Measurements from ENCODE around the gene CORO1C. TPM values are rescaled to one million over a fixed set of nuclear protein-coding genes. Genes with fewer than 3 reads are reported as not detected.

Gene CORO1C
- total RNA-seq, 4 donors from 2014 or later: 100 to 273 (median 154) TPM

DNA sequence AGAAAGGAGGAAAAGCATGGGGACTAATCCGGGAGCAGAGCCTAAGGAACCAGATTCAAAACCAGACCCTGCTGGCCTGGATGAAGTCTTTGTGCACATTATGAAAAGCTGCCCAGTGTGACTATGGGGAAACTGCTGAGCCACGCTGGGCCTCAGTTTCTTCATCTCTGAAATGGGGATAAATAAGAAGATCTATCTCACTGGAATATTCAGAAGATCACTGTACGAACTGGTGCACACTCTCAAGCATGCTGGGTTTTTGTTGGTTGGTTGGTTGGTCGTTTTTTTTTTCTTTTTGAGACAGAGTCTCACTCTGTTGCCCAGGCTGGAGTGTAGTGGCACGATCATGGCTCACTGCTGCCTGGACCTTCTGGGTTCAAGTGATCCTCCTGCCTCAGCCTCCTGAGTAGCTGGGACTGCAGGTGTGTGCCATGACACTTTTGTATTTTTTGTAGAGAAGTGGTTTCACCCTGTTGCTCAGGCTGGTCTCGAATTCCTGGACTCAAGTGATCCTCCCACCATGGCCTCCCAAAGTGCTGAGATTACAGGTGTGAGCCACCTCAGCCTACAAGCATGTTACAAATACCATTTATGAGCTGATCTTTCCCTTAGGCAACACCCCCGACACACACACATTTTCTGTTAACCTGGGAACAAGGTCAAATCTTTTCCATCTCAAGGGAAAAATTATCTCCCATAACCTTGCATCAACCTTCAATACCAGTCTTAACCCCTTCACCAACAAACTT, 33.4 kb upstream of the CORO1C start:
- DNase-seq (ENCODE audit: low spot score) (no peak), ATAC-seq (ENCODE audit: low FRiP score) (no peak)
- TF ChIP-seq, protein P1, sequence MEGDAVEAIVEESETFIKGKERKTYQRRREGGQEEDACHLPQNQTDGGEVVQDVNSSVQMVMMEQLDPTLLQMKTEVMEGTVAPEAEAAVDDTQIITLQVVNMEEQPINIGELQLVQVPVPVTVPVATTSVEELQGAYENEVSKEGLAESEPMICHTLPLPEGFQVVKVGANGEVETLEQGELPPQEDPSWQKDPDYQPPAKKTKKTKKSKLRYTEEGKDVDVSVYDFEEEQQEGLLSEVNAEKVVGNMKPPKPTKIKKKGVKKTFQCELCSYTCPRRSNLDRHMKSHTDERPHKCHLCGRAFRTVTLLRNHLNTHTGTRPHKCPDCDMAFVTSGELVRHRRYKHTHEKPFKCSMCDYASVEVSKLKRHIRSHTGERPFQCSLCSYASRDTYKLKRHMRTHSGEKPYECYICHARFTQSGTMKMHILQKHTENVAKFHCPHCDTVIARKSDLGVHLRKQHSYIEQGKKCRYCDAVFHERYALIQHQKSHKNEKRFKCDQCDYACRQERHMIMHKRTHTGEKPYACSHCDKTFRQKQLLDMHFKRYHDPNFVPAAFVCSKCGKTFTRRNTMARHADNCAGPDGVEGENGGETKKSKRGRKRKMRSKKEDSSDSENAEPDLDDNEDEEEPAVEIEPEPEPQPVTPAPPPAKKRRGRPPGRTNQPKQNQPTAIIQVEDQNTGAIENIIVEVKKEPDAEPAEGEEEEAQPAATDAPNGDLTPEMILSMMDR (IDR thresholded peaks at IDR 0.05): no peak

DNA sequence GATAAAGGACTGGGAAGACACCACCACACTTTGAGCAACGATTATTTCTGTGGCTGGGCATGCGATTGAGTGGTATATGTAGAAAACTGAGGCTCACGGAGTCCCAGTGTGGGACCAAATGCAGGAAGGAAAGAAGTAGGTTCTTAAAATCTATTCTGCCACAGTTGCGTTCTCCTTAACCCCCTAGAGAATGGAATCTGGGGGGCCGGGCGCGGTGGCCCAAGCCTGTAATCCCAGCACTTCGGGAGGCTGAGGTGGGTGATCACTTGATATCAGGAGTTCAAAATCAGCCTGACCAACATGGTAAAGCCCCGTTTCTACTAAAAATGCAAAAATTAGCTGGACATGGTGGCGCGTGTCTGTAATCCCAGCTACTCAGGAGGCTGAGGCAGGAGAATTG, 29.9 kb upstream of the CORO1C start:
- ATAC-seq (ENCODE audit: low FRiP score) (no peak), DNase-seq (ENCODE audit: low spot score) (no peak)
- TF ChIP-seq, protein P1 (IDR thresholded peaks at IDR 0.05): no peak

DNA sequence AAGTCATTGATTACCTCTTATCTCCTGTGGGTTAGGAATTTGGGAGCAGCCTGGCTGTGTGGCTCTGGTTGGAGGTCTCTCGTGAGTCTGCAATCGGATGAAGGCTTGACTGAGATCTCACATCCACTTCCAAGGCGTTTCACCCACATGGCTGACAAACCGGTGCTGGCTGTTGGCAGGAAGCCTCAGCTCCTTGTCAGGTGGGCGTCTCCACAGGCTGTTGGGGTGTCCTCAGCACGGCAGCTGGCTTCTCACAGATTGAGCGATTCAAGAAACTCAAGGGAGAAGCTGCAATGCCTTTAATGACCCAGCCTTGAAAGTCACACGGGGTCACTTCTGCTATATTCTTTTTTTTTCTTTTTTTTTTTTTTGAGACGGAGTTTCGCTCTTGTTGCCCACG, 28.6 kb upstream of the CORO1C start:
- ATAC-seq (ENCODE audit: low FRiP score) (no peak), DNase-seq (ENCODE audit: low spot score) (no peak)
- TF ChIP-seq, protein P1 (IDR thresholded peaks at IDR 0.05): no peak

DNA sequence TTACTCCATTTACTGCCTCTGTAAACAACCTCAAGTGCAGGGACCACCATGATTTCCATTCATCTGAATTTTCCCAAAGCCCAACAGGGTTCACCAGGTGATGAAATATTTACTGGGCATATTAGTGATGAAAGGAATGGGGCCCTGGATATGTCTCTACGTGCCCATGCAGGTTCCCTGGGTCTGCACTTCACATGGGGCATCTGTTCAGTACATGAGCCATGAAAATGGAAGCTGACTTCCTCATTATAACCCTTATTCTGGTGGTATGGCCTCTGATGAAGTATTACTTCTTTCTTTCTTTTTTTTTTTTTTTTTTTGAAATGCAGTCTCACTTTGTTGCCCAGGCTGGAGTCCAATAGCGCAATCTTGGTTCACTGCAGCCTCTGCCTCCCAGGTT, 26.5 kb upstream of the CORO1C start:
- no peak for DNase-seq (ENCODE audit: low spot score)
- TF ChIP-seq, protein P1 (IDR thresholded peaks at IDR 0.05): no peak
- no peak for ATAC-seq (ENCODE audit: low FRiP score)

DNA sequence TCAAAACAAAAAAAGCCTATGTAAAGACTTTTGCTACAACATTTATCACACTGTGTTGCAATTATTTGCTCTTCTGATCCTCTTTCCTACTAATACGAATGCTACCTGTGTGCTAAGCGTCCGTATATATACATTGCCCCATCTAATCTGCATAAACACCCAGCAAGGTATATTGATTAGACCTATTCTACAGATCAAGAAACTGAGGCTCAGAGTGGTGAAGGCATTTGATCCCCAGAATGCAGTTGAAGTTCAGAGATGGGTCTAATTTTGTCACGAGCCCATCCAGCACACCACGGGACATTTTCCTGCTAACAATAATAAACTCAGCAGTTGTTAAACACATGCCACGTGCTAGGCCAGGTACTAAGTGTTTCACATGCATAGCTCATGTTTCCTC, 25.1 kb upstream of the CORO1C start:
- no peak for ATAC-seq (ENCODE audit: low FRiP score)
- TF ChIP-seq, protein P1 (IDR thresholded peaks at IDR 0.05): no peak

DNA sequence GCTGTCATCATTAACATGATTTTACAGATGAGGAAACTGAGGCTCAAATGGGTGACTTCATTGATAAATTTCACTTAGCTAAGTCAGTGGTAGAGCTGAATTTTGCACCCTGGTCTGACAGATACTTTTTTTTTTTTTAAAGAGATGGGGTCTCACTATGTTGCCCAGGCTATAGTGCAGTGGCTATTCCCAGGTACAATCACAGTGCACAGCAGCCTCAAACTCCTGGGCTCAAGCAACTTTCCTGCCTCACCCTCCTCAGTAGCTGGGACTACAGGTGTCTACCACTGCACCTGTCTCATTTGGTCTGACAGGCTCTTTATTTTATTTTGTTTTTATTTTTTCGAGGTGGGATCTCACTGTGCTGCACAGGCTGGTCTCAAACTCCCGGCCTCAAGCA, 24.2 kb upstream of the CORO1C start:
- no peak for DNase-seq (ENCODE audit: low spot score)
- ATAC-seq (ENCODE audit: low FRiP score): no peak
- TF ChIP-seq, protein P1 (IDR thresholded peaks at IDR 0.05): no peak

More for the DNA sequence above, 25.1 kb upstream of the CORO1C start:
- no peak for DNase-seq (ENCODE audit: low spot score)

DNA sequence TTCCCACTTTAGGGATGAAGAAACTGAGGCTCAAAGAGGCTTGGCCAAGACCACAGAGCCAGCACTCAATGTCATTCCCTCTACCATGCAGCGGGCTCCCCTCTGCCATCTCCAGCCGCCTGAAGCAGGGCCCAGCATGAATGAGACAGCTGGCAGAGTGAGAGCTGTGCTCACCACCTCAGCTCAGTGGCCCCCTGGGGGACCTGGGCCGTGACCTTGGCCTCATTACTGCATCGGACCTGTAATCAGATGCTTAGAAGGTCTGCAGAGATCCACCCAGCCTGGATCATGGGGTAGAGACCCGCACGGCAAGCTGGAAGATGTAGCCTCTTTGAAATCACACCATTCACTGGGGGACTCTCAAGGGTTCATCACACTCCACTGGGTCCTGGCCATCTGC, 22.7 kb upstream of the CORO1C start:
- TF ChIP-seq, protein P1 (IDR thresholded peaks at IDR 0.05): no peak
- no peak for DNase-seq (ENCODE audit: low spot score)
- no peak for ATAC-seq (ENCODE audit: low FRiP score)

All from omental fat pad (tissue), 4 donors.